ENCODE results near the gene FKBP11.

FKBP11 gene

DNA sequence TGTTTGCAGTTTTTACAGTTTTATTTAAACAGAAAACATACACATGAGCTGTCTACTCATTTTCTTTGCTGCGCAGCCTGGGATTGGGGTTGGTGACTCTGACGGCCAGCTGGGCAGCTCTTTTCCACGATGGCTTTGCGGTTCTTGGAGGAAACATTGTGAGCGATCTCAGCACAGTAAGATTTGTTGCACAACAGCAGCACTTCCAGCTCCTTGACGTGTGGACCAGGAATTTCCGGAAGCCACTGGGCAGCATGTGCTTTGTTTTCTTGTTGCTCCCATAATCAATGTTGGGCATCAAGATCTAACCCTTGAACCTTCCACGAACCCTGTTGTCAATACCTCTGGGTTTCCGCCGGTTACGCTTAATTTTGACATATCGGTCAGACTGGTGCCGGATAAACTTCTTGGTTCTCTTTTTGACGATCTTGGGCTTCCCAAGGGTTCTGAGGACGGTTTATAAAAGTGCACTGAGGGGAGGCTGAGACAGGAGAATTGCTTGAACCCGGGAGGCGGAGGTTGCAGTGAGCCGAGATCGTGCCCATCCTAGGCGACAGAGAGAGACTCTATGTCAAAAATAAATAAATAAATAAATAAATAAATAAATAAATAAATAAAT is 21.8 kb downstream of the FKBP11 start:
- Histone ChIP-seq H3K4me1 (ENCODE audit: control insufficient read depth in 2 of 2, insufficient read depth in 1 of 2, low read depth in 1 of 2, low read length in 2 of 2) (peaks cover 0 to 2% of the 10 kb centered on the region in 2 donors), H3K36me3 (replicated peaks in 1 of 2; ENCODE audit: control insufficient read depth in 2 of 2, insufficient read depth in 2 of 2, low read length in 2 of 2) (no peaks in the 10 kb centered on the region), H3K18ac (ENCODE audit: low read length) (no peak overlapping the region), H3K9ac (ENCODE audit: low read depth, low read length, poor library complexity) (no peak overlapping the region), H4K8ac (ENCODE audit: low read depth, low read length) (no peak overlapping the region), H3K27ac (replicated peaks; ENCODE audit: low read length) (no peak overlapping the region), H3K4me2 (ENCODE audit: insufficient read depth, low read length, poor library complexity, severe bottlenecking) (no peak overlapping the region), H2BK120ac (ENCODE audit: low read depth, low read length) (no peak overlapping the region), H3K23ac (ENCODE audit: low read depth, low read length, poor library complexity) (no peak overlapping the region), H2BK12ac (ENCODE audit: low read length) (no peak overlapping the region), H3K79me1 (ENCODE audit: low read depth, low read length) (no peaks in the 10 kb centered on the region), H3K4ac (ENCODE audit: low read length) (no peak overlapping the region), H3K9me3 (replicated peaks in 1 of 2; ENCODE audit: control insufficient read depth in 2 of 2, insufficient read depth in 1 of 2, low read depth in 1 of 2, low read length in 2 of 2) (no peaks in the 10 kb centered on the region), H2BK15ac (ENCODE audit: low read length) (no peak overlapping the region), H2BK5ac (ENCODE audit: low read length) (no peak overlapping the region), H3K14ac (ENCODE audit: low read length) (no peak overlapping the region), H2AK5ac (ENCODE audit: low read depth, low read length) (no peak overlapping the region), H3K4me3 (ENCODE audit: low read length in 2 of 2) (no peak overlapping the region), H2AFZ (ENCODE audit: low read length) (no peak overlapping the region), H4K91ac (ENCODE audit: low read depth, low read length, poor library complexity) (no peak overlapping the region), H3K27me3 (ENCODE audit: control insufficient read depth in 3 of 3, insufficient read depth in 3 of 3, low read depth in 1 of 3, low read length in 3 of 3) (peaks cover 0 to 4% (median 0%) of the 10 kb centered on the region in 3 experiments)
- no CpG with 5 or more reads among the region's 20 CpGs for WGBS, 2 donors (ENCODE audit: extremely low coverage in 2 of 2, insufficient read length in 2 of 2, insufficient replicate concordance in 1 of 2)
- no peak for DNase-seq (ENCODE audit: low spot score)

DNA sequence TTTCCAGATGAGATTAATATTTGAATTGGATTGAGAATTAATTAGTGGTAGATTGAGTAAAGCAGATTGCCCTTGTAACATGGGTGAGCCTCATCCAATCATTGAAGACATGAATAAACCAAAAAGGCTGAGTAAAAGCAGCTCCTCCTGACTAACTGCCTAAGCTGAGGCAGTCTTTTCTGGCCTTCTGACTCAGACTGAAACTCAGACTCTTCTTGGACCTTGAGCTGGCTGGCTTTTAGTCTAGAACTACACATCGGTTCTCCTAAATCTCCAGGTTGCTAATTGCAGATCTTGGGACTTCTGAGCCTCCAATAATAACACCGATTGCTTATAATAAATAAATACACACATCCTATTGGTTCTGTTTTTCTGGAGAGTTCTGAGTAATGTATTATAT is 24.0 kb downstream of the FKBP11 start:
- H3K27me3 ChIP-seq (ENCODE audit: control insufficient read depth in 3 of 3, insufficient read depth in 3 of 3, low read depth in 1 of 3, low read length in 3 of 3) = peaks cover 0 to 4% (median 0%) of the 10 kb centered on the region in 3 experiments
- H3K4me1 ChIP-seq (ENCODE audit: control insufficient read depth in 2 of 2, insufficient read depth in 1 of 2, low read depth in 1 of 2, low read length in 2 of 2) = peaks cover 0 to 2% of the 10 kb centered on the region in 2 donors
- no peak overlapping the region for H3K27ac ChIP-seq (replicated peaks; ENCODE audit: low read length)
- no peak for DNase-seq (ENCODE audit: low spot score)
- no peak overlapping the region for H2BK15ac ChIP-seq (ENCODE audit: low read length)
- no peak overlapping the region for H2BK12ac ChIP-seq (ENCODE audit: low read length)
- no peak overlapping the region for H3K23ac ChIP-seq (ENCODE audit: low read depth, low read length, poor library complexity)
- no peak overlapping the region for H3K4ac ChIP-seq (ENCODE audit: low read length)
- H2BK120ac ChIP-seq (ENCODE audit: low read depth, low read length) = no peak overlapping the region
- H3K14ac ChIP-seq (ENCODE audit: low read length) = no peak overlapping the region
- H3K9me3 ChIP-seq (replicated peaks in 1 of 2; ENCODE audit: control insufficient read depth in 2 of 2, insufficient read depth in 1 of 2, low read depth in 1 of 2, low read length in 2 of 2) = no peaks in the 10 kb centered on the region
- H3K36me3 ChIP-seq (replicated peaks in 1 of 2; ENCODE audit: control insufficient read depth in 2 of 2, insufficient read depth in 2 of 2, low read length in 2 of 2) = no peaks in the 10 kb centered on the region
- H3K4me2 ChIP-seq (ENCODE audit: insufficient read depth, low read length, poor library complexity, severe bottlenecking) = no peak overlapping the region
- no peak overlapping the region for H4K91ac ChIP-seq (ENCODE audit: low read depth, low read length, poor library complexity)
- H2AFZ ChIP-seq (ENCODE audit: low read length) = no peak overlapping the region
- H3K4me3 ChIP-seq (ENCODE audit: low read length in 2 of 2) = no peak overlapping the region
- no peak overlapping the region for H2AK5ac ChIP-seq (ENCODE audit: low read depth, low read length)
- no peak overlapping the region for H3K9ac ChIP-seq (ENCODE audit: low read depth, low read length, poor library complexity)
- H3K79me1 ChIP-seq (ENCODE audit: low read depth, low read length) = no peaks in the 10 kb centered on the region
- no peak overlapping the region for H2BK5ac ChIP-seq (ENCODE audit: low read length)
- H3K18ac ChIP-seq (ENCODE audit: low read length) = no peak overlapping the region
- H4K8ac ChIP-seq (ENCODE audit: low read depth, low read length) = no peak overlapping the region
- WGBS, 2 donors (ENCODE audit: extremely low coverage in 2 of 2, insufficient read length in 2 of 2, insufficient replicate concordance in 1 of 2) = no CpG with 5 or more reads among the region's 2 CpGs

DNA sequence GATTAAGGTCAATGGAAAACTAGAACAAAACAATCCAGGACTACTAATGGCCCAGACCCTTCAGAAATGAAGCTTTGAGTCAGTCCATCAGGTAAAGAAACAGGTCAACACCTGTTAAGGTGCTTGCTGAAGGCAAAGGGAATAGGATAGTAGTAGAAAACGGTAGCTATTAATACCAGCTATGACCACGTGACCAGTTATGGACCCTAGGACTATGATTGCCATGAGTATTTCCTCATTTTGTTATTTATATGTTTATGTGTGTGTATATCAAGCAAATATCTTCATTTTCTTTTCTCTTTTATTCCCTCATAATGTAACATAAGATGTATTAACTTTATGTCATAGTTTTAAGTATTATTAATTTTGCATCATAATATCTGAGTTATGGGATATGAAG is 25.6 kb downstream of the FKBP11 start:
- H2BK120ac ChIP-seq (ENCODE audit: low read depth, low read length) = no peak overlapping the region
- no peak overlapping the region for H2AK5ac ChIP-seq (ENCODE audit: low read depth, low read length)
- no peak overlapping the region for H3K4ac ChIP-seq (ENCODE audit: low read length)
- no peak overlapping the region for H3K4me3 ChIP-seq (ENCODE audit: low read length in 2 of 2)
- H3K79me1 ChIP-seq (ENCODE audit: low read depth, low read length) = no peaks in the 10 kb centered on the region
- no peak overlapping the region for H3K27ac ChIP-seq (replicated peaks; ENCODE audit: low read length)
- H4K8ac ChIP-seq (ENCODE audit: low read depth, low read length) = no peak overlapping the region
- H2BK5ac ChIP-seq (ENCODE audit: low read length) = no peak overlapping the region
- no CpG with 5 or more reads among the region's 2 CpGs for WGBS, 2 donors (ENCODE audit: extremely low coverage in 2 of 2, insufficient read length in 2 of 2, insufficient replicate concordance in 1 of 2)
- no peak overlapping the region for H2BK12ac ChIP-seq (ENCODE audit: low read length)
- no peak overlapping the region for H4K91ac ChIP-seq (ENCODE audit: low read depth, low read length, poor library complexity)
- H3K18ac ChIP-seq (ENCODE audit: low read length) = no peak overlapping the region
- H3K27me3 ChIP-seq (ENCODE audit: control insufficient read depth in 3 of 3, insufficient read depth in 3 of 3, low read depth in 1 of 3, low read length in 3 of 3) = peaks cover 0 to 4% (median 0%) of the 10 kb centered on the region in 3 experiments
- no peak overlapping the region for H2AFZ ChIP-seq (ENCODE audit: low read length)
- H3K23ac ChIP-seq (ENCODE audit: low read depth, low read length, poor library complexity) = no peak overlapping the region
- H3K14ac ChIP-seq (ENCODE audit: low read length) = no peak overlapping the region
- no peak overlapping the region for H3K9ac ChIP-seq (ENCODE audit: low read depth, low read length, poor library complexity)
- DNase-seq (ENCODE audit: low spot score) = no peak
- peaks cover 0 to 2% of the 10 kb centered on the region in 2 donors for H3K4me1 ChIP-seq (ENCODE audit: control insufficient read depth in 2 of 2, insufficient read depth in 1 of 2, low read depth in 1 of 2, low read length in 2 of 2)
- H3K4me2 ChIP-seq (ENCODE audit: insufficient read depth, low read length, poor library complexity, severe bottlenecking) = no peak overlapping the region
- no peak overlapping the region for H2BK15ac ChIP-seq (ENCODE audit: low read length)
- H3K9me3 ChIP-seq (replicated peaks in 1 of 2; ENCODE audit: control insufficient read depth in 2 of 2, insufficient read depth in 1 of 2, low read depth in 1 of 2, low read length in 2 of 2) = no peaks in the 10 kb centered on the region
- no peaks in the 10 kb centered on the region for H3K36me3 ChIP-seq (replicated peaks in 1 of 2; ENCODE audit: control insufficient read depth in 2 of 2, insufficient read depth in 2 of 2, low read length in 2 of 2)

DNA sequence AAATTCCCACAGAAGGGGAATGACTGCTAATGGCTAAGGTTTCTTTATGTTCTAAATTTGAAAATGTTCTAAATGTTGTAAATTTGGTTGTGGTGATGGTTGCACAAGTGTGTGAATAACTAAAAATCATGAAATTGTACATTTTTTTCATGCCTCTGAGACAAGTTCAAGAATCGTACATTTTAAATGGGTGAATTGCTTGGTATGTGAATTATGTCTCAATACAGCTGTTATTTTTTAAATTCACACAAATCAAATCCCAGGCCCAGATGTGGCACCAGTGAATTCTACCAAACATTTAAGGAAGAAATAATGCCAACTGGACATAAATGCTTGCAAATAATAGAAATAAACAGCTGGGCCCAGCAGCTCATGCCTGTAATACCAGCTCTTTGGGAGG is 31.0 kb downstream of the FKBP11 start:
- H4K8ac ChIP-seq (ENCODE audit: low read depth, low read length) = no peak overlapping the region
- H2BK15ac ChIP-seq (ENCODE audit: low read length) = no peak overlapping the region
- H4K91ac ChIP-seq (ENCODE audit: low read depth, low read length, poor library complexity) = no peak overlapping the region
- no peak overlapping the region for H3K27ac ChIP-seq (replicated peaks; ENCODE audit: low read length)
- H3K9ac ChIP-seq (ENCODE audit: low read depth, low read length, poor library complexity) = no peak overlapping the region
- no peaks in the 10 kb centered on the region for H3K36me3 ChIP-seq (replicated peaks in 1 of 2; ENCODE audit: control insufficient read depth in 2 of 2, insufficient read depth in 2 of 2, low read length in 2 of 2)
- no peak overlapping the region for H3K18ac ChIP-seq (ENCODE audit: low read length)
- no peak overlapping the region for H3K14ac ChIP-seq (ENCODE audit: low read length)
- no peaks in the 10 kb centered on the region for H3K27me3 ChIP-seq (ENCODE audit: control insufficient read depth in 3 of 3, insufficient read depth in 3 of 3, low read depth in 1 of 3, low read length in 3 of 3)
- H3K4ac ChIP-seq (ENCODE audit: low read length) = no peak overlapping the region
- H3K23ac ChIP-seq (ENCODE audit: low read depth, low read length, poor library complexity) = no peak overlapping the region
- peaks cover 7 to 8% of the 10 kb centered on the region in 2 donors for H3K4me1 ChIP-seq (ENCODE audit: control insufficient read depth in 2 of 2, insufficient read depth in 1 of 2, low read depth in 1 of 2, low read length in 2 of 2)
- H2AFZ ChIP-seq (ENCODE audit: low read length) = no peak overlapping the region
- no peaks in the 10 kb centered on the region for H3K79me1 ChIP-seq (ENCODE audit: low read depth, low read length)
- H2BK5ac ChIP-seq (ENCODE audit: low read length) = no peak overlapping the region
- H3K4me2 ChIP-seq (ENCODE audit: insufficient read depth, low read length, poor library complexity, severe bottlenecking) = no peak overlapping the region
- no peak overlapping the region for H2BK12ac ChIP-seq (ENCODE audit: low read length)
- DNase-seq (ENCODE audit: low spot score) = no peak
- H2AK5ac ChIP-seq (ENCODE audit: low read depth, low read length) = no peak overlapping the region
- WGBS, 2 donors (ENCODE audit: extremely low coverage in 2 of 2, insufficient read length in 2 of 2, insufficient replicate concordance in 1 of 2) = no CpG with 5 or more reads among the region's 1 CpG
- H2BK120ac ChIP-seq (ENCODE audit: low read depth, low read length) = no peak overlapping the region
- H3K4me3 ChIP-seq (ENCODE audit: low read length in 2 of 2) = no peak overlapping the region
- no peaks in the 10 kb centered on the region for H3K9me3 ChIP-seq (replicated peaks in 1 of 2; ENCODE audit: control insufficient read depth in 2 of 2, insufficient read depth in 1 of 2, low read depth in 1 of 2, low read length in 2 of 2)

Data from neuronal stem cell (in vitro differentiated cells).